Forelimb muscle (tissue), 1 donor: ENCODE results near the gene GPR146. TPM values are rescaled to one million over a fixed set of nuclear protein-coding genes. Genes with fewer than 3 reads are reported as not detected.
"Not testable (repeated sequence)": the region's sequence is repeated elsewhere in the genome, so short reads cannot be mapped to it uniquely, and the experiment has no call there.

ENCODE experiments used
- DNase-seq: peaks from one replicate; pipeline ENCODE4 v3.0.0-alpha.2; 2013; ENCODE audit warnings: low read depth
- polyA plus RNA-seq: library from polyadenylated mRNA; unstranded; fragments of 120-200 nt; gene quantifications from one replicate; pipeline ENCODE4 v1.2.1, GENCODE V29; 2013; ENCODE audit not compliant: insufficient read length

Gene GPR146
- polyA plus RNA-seq, 1 donor = 4.4 TPM

DNA sequence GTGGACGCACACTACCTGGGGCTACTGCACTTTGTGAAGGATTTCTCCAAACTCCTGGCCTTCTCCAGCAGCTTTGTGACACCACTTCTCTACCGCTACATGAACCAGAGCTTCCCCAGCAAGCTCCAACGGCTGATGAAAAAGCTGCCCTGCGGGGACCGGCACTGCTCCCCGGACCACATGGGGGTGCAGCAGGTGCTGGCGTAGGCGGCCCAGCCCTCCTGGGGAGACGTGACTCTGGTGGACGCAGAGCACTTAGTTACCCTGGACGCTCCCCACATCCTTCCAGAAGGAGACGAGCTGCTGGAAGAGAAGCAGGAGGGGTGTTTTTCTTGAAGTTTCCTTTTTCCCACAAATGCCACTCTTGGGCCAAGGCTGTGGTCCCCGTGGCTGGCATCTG lies 14.0 kb downstream of the GPR146 start:
- no peak for DNase-seq

DNA sequence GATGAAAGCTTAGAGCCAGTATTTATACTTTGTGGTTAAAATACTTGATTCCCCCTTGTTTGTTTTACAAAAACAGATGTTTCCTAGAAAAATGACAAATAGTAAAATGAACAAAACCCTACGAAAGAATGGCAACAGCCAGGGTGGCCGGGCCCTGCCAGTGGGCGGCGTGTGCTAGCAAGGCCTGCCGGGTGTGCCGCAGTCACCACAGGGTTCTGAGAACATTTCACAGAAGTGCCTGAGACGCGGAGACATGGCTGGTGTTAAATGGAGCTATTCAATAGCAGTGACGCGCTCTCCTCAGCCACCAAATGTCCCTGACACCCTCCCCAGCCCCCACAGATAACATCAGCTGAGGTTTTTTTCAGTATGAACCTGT lies 14.5 kb downstream of the GPR146 start:
- DNase-seq = no peak

DNA sequence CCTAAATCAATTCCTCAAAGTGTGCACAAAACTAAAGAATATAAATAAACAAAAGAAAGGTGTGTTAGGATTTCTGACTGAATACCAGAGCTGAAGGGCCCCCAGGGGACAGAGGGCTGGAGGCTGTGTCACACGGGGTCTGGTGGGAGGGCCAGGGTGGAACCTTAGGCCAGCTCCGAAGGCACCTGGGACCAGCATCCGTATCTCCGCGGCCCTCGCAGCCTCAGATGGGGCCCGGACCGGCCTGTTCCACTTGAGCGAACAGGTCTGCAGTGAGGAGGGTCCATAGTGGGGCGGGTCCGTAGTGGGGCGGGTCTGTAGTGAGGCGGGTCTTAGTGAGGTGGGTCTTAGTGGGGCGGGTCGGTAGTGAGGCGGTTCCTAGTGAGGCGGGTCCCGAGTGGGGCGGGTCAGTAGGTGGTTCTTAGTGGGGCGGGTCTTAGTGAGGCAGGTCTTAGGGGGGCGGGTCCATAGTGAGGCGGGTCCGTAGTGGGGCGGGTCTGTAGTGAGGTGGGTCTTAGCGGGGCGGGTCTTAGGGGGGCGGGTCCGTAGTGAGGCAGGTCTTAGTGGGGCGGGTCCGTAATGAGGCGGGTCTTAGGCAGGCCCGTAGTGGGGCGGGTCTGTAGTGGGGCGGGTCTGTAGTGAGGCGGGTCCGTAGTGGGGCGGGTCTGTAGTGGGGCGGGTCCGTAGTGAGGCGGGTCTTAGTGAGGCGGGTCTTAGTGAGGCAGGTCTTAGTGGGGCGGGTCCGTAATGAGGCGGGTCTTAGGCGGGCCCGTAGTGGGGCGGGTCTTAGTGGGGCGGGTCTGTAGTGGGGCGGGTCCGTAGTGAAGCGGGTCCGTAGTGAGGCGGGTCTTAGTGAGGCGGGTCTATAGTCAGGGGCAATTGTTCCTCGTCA lies 15.1 kb downstream of the GPR146 start:
- no peak for DNase-seq

- DNase-seq = no peak
These were observed 16.1 kb downstream of the GPR146 start for GRCh38 chr7:1060315-1061072.

- DNase-seq = no peak
These were observed 16.8 kb downstream of the GPR146 start for GRCh38 chr7:1061180-1061579.

DNA sequence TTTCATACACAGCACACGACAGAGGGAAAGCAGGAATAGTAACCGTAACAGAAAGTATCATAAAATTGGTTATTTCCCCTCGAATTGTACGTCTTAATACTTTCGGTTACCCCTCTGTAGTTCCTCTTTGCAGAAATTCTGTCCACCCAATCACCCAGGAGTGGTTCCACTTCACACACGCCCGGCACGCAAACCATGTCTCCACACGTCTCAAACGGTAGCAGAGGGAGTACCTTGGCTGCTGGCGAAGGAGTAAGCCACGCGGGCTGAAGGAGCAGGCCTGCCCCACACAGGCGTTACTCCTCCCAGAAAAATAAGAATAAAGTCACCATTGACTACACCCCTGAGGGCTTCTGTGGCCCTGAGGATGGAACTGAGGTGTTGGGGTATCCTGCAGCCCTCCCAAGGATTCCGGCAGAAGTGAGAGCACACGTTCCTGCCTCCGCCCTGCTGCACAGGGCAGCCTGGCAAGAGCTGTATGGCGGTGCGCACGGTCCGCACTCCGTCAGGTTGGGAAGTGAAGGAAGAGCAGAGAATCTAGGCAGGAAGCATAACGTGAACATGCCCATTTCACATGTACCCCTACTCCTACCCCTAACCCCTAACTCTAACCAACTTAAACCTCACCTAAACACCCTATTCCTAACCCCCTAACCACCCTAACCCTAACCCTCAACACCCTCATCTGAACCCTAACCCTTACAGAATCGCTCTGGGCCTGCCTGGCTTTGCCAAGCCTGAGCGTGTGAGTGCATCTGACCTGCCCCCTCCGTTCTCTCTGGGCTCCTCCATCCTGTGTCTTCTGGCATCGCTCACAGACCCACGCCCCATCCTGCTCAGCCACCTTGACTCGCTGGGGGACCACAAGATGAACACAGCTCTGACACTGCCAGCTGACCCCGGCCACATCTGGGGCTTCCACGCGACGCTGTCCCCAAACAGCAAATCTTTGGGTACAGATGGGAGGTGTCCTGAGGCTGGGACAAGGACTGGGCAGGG lies 18.2 kb downstream of the GPR146 start:
- no peak for DNase-seq

GRCh38 chr7:1063361-1063760 lies 19.0 kb downstream of the GPR146 start:
- no peak for DNase-seq

- DNase-seq = no peak
These were observed 20.2 kb downstream of the GPR146 start for GRCh38 chr7:1064581-1064980.

DNA sequence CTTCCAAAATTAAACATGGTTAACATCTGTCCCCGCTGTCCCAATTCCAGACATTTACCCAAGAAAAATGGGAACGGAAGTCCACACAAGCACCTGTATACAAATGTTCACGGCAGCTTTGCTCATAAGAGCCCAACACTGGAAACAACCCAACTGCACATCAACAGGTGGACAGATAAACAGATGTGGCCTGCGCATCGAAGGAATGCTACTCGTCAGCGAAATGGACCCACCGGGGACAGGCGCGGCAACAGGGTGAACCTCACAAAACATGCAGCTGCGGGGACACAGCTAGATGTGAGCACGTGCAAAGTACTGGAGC lies 20.9 kb downstream of the GPR146 start:
- no peak for DNase-seq

- no peak for DNase-seq
These were observed 21.4 kb downstream of the GPR146 start for GRCh38 chr7:1065585-1066241.

DNA sequence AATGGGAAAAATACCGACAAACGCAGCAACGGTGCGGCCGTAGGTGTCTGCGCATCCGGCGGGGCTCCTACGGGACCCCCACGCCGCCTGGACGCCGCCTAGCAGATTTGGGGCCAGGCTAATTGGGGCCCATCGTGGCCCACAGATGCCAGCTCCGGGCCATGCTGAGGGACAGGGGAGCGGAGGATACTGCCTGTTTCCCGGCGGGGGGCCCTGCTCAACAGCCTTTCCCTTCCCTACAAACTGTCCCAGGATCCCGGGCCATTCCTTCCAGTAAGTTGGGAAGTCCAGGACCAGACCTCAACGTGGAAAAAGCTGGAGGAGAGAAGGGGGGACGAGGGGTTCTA lies 21.9 kb downstream of the GPR146 start:
- no peak for DNase-seq

- DNase-seq = no peak
These were observed 23.7 kb downstream of the GPR146 start for GRCh38 chr7:1068013-1068412.

DNA sequence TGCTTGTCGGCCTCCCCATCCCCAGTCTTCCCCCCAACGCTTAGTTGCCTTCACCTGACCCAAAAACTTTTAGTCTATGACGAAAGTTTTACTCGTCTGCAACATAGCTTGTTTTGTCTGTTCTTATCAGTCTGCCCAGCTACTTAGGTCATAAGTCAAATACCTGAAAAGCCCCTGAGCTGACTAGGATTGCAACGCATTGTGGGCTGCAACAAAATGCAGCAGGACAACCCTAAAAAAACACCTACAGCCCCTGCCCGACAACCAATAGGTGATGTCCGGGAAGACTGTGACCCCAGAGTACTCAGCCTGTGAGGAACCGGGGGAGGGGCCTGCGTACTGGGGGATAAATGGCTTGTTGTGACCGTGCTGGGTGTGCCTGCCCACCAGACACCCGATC lies 24.3 kb downstream of the GPR146 start:
- DNase-seq = no peak

- DNase-seq = no peak
These were observed 26.2 kb downstream of the GPR146 start for GRCh38 chr7:1070544-1071011.

- DNase-seq = no peak
These were observed 27.4 kb downstream of the GPR146 start for GRCh38 chr7:1071731-1072254.

DNA sequence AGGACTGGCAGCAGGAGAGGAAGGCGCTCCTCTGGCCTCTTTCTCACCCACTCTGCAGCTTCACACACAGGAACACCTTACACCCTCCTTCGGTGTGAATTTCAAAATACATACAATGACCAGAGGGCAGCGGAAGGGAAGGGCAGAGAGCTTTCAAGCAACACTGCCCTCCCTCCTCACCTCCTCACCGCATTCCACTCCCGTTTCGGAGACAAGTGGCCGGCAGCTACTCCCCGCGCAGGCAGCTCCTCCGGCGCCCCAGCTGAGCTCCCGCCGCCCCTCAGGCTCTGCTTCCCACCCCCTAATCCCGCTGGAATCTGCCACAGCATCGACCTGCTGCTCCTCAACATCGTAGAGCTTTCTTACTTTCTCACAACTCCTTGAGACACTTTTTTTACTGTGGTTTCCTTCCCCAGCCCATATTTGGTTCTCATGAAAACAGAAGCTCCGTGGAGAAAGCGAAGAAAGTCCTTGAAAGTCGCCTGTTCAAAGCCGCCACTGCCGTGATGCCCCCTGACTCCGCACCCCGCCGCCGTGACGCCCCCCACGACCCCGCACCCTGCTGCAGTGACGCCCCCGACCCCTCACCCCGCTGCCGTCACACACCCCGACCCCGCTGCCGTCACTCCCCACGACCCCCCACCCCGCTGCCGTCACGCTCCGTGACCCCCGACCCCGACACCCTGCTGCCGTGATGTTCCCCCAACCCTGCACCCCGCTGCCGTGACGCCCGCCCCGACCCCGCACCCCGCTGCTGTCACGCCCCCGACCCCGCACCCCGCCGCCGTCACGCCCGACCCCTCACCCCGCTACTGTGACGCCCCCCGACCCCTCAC lies 29.0 kb downstream of the GPR146 start:
- DNase-seq = no peak

- not testable (repeated sequence) for DNase-seq
These were observed 29.7 kb downstream of the GPR146 start for GRCh38 chr7:1074018-1074417.

DNA sequence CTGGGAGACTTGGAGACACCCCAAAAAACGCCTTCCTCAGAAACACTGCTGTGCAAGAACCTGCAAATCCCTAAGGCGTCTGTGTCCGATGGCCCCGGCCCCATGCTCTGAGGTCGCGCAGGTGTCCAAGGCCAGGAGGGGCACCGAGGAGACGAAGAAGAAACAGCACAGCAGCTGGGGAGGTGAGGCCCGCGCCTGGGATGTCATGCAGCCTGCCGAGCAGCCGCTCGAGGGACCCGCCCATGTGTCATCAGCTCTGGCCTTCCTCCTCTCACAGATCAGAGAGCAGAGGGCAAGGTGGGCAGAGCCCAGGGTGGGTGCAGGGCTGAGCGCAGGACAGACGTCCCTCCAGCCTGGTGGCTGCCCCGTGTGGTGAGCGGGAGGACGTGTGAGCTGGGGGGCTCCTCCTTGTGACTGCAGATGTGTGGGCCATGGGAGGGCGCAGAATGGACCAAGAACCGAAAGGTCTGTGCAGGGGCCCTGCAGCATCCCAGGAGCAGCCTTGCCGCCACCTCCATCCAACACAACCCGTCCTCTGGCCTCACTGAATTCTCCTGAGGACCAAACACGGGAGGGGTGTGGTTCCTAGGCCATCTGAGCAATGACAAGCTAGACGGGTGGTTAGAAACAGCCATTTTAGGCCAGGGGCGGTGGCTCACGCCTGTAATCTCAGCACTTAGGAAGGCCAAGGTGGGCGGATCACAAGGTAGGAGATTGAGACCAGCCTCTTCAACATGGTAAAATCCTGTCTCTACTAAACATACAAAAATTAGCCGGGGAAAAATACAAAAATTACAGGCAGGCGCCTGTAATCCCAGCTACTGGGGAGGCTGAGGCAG lies 30.5 kb downstream of the GPR146 start:
- DNase-seq = no peak
